ENCODE data around the gene BSDC1. TPM values are rescaled to one million over a fixed set of nuclear protein-coding genes. Genes with fewer than 3 reads are reported as not detected.

BSDC1 gene
- total RNA-seq, 1 experiment from 2014 or later: 47.0 TPM

DNA sequence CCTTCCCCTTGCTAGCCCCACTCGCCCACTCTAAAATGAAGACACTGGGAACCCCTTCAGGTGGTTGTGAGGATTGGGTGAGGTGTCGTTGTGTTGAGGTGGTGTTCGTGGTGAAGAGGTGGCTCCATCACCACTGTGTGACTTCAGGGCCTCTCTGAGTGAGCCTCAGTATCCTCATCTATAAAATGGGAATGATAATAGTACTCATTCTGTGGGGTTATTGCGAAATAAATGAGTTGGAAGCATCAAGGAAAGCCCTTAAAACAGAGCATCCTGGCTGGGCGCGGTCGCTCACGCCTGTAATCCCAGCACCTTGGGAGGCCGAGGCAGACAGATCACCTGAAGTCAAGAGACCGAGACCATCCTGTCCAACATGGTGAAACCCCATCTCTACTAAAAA lies 51.5 kb downstream of the BSDC1 start:
- DNase-seq (ENCODE audit: low read depth, low spot score) (no peak), ATAC-seq (no peak)
- no peak overlapping the region for H3K4me2 ChIP-seq (ENCODE audit: low read length)
- ChIA-PET CTCF (no interaction called here), POLR2A (interaction anchor here (0.8 kb wide), 1 partner anchor 8 kb away, joined by 3 read pairs; no protein-coding TSS in a partner anchor), RAD21 (ENCODE audit: low non-redundant PET in 1 of 2, low total read pairs in 2 of 2, uncharacterized antibody in 2 of 2, unreplicated experiment in 2 of 2) (no interaction called here)
- no peaks in the 10 kb centered on the region for H3K79me2 ChIP-seq (ENCODE audit: insufficient read depth, low read length)
- H3K36me3 ChIP-seq (ENCODE audit: control insufficient read depth in 1 of 2, insufficient read depth in 2 of 2, low read length in 2 of 2): no peaks in the 10 kb centered on the region
- no peaks in the 10 kb centered on the region for H3K9me3 ChIP-seq (ENCODE audit: control insufficient read depth in 1 of 2, insufficient read depth in 1 of 2, low read depth in 1 of 2, low read length in 2 of 2)
- H4K20me1 ChIP-seq (ENCODE audit: insufficient read depth): no peaks in the 10 kb centered on the region
- no peak for TF ChIP-seq CBX3 (IDR thresholded peaks at IDR 0.05; ENCODE audit: low read depth)
- TF ChIP-seq SIN3A (IDR thresholded peaks at IDR 0.05; ENCODE audit: low read depth): no peak
- TF ChIP-seq EZH2phosphoT487 (IDR thresholded peaks at IDR 0.05; ENCODE audit: borderline replicate concordance): no peak
- TF ChIP-seq CEBPB (IDR thresholded peaks at IDR 0.05; ENCODE audit: low read depth): no peak
- no peak for TF ChIP-seq RAD21 (IDR thresholded peaks at IDR 0.05; ENCODE audit: low read depth)
- no peak for TF ChIP-seq CTCF (IDR thresholded peaks at IDR 0.05 in 2 of 3, conservative IDR thresholded peaks at IDR 0.05 in 1 of 3; ENCODE audit: borderline replicate concordance in 1 of 3, insufficient read depth in 1 of 3, low read depth in 2 of 3, low read length in 2 of 3)
- TF ChIP-seq FOSL1 (IDR thresholded peaks at IDR 0.05; ENCODE audit: low read depth): no peak
- no peak for TF ChIP-seq POLR2AphosphoS5 (IDR thresholded peaks at IDR 0.05; ENCODE audit: low read depth, low read length)
- TF ChIP-seq EGR1 (IDR thresholded peaks at IDR 0.05; ENCODE audit: low read depth): no peak
- TF ChIP-seq POLR2A (IDR thresholded peaks at IDR 0.05; ENCODE audit: borderline replicate concordance, extremely low read depth, insufficient read depth, insufficient read length): no peak
- TF ChIP-seq EZH2 (IDR thresholded peaks at IDR 0.05): no peak
- TF ChIP-seq REST (IDR thresholded peaks at IDR 0.05; ENCODE audit: low read depth): no peak
- H3K9ac ChIP-seq (ENCODE audit: low read length): no peak overlapping the region
- no TSS peak for BruUV-seq (replicated peaks)
- no peaks in the 10 kb centered on the region for H3K9me2 ChIP-seq (ENCODE audit: insufficient read depth)
- H2AFZ ChIP-seq (ENCODE audit: low read depth, low read length, poor library complexity, severe bottlenecking): no peak overlapping the region
- H3K4me1 ChIP-seq (ENCODE audit: control insufficient read depth in 1 of 2, insufficient read depth in 2 of 2, low read length in 2 of 2): peaks cover 0 to 9% of the 10 kb centered on the region in 2 experiments; a peak in 2 of 4 replicates
- H3K4me3 ChIP-seq (replicated peaks in 1 of 2; ENCODE audit: low read depth in 1 of 2, low read length in 2 of 2): no peak overlapping the region
- intact Hi-C loops (cut with micrococcal nuclease): no loop called here
- no peaks in the 10 kb centered on the region for H3K27me3 ChIP-seq (ENCODE audit: insufficient read depth, low read length)
- H3K27ac ChIP-seq (ENCODE audit: low read depth, low read length): no peak overlapping the region

Measured in HCT116 (cell line).